ENCODE data around the gene RPH3AL.
A peak's percentile ranks its signal among the peaks of the same experiment; 100 is the strongest.
"Not testable (repeated sequence)": the region's sequence is repeated elsewhere in the genome, so short reads cannot be mapped to it uniquely, and the experiment has no call there.

The RPH3AL gene

DNA sequence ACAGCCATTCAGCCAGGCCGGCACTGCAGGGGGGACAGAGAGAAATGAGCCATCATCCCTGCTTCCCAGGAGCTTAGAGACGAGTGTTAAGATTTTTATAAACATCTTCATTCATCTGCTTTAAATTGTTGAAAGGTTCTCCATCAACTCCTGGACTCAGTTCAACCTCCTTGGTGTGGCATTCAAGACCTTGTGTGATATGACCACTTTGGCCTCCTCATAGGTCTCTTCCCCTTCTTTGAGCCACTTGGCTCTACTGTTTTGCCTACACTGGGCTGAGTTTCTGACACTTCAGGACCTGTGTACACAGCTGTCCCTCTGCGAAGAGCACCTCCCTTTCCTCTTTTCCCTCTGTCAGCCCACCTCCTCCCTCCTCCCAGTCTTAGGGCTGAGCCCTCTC, 175.5 kb downstream of the RPH3AL start:
- intact Hi-C loops (cut with DNase I): no loop called here
- peak in 2 of 10 donors; percentile 9 to 41 for DNase-seq

DNA sequence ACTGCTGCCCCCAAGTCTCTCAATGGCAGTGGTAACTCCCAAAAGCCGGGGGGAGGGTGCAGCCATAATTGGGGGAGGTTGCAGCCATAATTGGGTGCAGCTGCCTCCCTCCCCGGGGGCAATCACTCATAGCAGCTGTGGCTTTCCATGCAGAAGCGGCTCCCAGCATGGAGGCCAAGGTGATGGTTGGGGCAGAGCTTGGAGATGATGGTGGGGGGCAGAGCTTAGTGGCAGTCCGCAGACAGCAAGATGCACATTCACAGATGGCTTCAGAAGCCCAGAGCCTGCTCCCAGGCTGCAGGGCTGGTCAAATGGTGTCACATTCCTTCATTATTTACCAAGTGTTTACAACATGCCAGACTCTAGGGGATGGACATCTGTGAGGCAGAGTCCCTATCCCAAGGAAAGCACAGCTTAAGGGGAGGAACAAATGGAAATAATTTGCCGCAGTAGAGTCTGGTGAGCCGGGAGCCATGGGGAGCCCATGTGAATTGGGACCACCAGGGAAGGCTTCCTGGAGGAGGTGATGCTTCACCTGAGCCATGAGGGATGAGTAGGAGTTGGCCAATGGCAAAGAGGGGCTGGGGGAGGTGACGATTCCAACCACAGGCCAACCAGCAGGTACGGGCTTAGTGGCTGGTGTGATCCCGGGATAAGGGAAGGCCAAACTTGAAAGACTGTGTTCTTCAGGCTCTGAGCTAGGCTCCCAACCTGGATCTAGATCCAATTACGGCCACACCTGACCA, 179.3 kb downstream of the RPH3AL start:
- intact Hi-C loops (cut with DNase I): no loop called here
- peak in 1 of 10 donors; percentile 2 for DNase-seq

DNA sequence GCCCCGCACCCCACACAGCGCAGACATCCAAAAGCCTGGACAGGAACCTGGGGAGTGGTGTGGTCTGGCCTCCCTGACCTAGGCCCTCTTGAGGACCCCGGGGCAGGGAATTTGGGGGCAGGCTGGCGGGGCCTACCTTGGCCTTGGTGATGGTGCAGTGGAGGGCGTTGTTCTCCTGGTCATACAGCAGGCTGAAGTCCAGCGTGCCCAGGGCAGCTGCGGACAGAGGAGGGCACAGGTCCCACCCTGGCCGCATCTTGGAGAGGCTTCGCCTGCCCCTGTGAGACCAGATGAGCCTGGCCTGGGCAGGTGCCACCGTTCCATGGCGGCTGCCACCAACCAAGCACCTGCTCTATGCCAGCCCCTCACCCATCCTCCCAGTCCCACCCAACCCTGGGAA, 180.2 kb downstream of the RPH3AL start:
- intact Hi-C loops (cut with DNase I): no loop called here
- DNase-seq: no peak

DNA sequence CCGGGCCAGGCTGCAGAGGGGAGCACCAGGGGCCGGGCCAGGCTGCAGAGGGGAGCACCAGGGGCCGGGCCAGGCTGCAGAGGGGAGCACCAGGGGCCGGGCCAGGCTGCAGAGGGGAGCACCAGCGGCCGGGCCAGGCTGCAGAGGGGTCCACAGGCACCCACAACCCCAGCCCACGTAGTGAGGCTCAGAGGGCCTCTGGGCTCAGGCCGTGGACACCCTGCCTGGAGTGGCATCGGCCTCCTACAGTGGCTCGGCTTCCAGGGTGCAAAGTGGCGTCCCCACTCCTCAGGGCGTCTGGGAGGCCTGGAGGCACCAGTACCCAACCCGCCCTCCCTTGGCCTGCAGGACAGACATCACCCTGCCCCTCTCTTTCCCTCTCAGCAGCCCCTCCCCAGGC, 180.7 kb downstream of the RPH3AL start:
- DNase-seq: peak in 1 of 10 donors; percentile 34
- intact Hi-C loops (cut with DNase I): no loop called here

DNA sequence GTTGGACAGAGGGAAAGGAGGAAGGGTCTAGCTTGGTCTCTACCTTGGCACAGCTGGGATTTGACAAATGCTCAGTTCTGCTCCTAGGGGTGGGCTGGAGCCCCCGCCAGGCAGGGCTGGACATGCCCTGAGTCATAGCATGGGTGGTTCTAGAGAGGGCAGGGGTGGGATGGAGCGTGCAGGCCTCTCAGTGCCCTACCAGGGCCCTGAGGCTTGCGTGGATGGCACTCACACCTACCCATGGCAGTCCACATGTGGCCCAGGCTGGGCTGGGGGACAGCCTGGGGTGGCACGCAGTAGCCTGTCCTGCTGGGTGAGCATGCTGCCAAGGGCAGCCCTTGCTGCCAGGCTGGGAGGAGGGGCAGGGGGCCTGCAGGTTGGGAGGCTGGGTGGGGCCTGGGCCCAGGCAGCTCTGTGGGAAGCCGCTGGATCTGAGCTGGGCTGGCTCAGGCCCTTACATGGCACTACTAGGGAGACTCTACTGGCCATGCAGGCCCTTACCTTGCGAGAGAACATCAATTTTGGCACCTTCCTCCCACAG, 182.4 kb downstream of the RPH3AL start:
- intact Hi-C loops (cut with DNase I): no loop called here
- DNase-seq: no peak

DNA sequence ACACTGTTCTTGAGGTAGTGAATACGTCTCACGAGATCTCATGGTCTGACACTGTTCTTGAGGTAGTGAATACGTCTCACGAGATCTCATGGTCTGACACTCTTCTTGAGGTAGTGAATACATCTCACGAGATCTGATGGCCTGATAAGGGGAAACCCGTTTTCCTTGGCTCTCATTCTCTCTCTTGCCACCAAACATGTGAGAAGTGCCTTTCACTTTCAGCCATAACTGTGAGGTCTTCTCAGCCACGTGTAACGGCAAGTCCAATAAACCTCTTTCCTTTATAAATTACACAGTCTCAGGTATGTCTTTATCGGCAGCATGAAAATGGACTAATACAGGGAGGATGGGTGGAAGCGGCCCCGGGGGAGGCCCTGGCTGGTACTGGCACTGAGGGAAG, 184.0 kb downstream of the RPH3AL start:
- intact Hi-C loops (cut with DNase I); DNase-seq: not testable (repeated sequence)

DNA sequence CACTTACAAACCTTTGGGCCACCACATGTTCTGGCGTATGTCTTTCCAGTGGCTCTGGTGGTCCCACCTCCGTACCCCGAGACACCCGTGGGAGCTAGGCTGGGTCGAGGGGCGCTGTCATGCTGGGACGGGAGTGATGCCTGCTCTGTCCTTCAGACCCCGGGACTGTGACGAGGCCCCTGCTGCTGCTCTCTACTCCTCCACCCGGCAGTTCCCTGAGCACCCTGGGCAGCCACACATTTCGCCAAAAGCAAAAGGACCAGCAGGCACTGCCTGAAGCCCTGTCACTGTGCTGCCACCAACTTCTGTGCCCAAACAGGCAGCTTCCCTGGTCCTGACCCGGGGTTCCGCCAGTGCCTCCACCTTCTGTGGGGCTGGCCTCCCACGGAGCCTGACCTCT, 186.7 kb downstream of the RPH3AL start:
- intact Hi-C loops (cut with DNase I): loop anchor here (2.0 kb wide), 1 partner anchor 221 kb away; no protein-coding TSS in a partner anchor
- DNase-seq: no peak

DNA sequence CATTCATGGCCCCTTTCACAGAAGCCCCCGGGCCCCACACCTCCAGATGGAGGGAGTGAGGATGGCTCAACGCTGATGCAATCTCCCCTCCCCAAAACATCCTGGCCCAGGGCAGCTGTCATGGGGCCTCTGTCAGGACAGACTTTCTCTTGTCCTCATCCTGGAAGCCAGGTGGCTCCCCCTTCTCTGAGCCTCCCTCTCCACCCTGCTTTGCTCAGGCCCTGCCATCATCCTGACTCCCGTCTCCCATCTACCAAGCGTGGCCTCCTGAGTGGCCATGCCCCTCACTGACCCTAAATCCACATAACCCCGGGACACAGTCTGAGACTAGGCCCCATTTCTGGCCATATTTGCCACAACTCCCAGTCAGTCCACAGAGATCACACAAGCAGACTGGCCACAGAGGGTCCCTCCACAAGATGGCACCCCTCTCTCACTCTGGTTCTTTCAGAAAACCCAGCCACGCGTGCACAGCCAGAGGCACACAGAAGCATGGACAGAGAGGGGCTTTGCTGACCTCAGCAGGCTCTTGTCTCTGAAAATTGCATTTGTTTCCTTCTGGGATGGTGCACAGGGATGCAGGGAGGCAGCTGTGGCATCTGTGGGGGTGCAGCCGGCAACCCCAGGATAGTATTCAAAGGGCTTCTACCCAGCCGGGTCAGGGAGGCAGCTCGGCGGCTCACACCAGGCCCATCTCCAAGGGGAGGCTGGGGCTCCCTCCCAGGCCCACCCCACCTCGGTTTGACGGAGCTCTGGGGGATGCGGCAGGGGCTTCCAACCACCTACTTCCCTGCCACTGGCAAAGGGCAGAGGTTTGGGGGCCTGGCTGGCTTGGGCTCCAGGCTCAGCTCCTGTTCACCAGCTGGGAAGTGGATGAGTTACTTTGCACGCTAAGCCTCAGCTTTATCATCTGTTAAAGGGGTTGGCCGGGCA, 188.0 kb downstream of the RPH3AL start:
- intact Hi-C loops (cut with DNase I): loop anchor here (2.0 kb wide), 1 partner anchor 222 kb away; no protein-coding TSS in a partner anchor
- peak in 9 of 10 donors; percentile 44 to 95 (median 68) for DNase-seq

DNA sequence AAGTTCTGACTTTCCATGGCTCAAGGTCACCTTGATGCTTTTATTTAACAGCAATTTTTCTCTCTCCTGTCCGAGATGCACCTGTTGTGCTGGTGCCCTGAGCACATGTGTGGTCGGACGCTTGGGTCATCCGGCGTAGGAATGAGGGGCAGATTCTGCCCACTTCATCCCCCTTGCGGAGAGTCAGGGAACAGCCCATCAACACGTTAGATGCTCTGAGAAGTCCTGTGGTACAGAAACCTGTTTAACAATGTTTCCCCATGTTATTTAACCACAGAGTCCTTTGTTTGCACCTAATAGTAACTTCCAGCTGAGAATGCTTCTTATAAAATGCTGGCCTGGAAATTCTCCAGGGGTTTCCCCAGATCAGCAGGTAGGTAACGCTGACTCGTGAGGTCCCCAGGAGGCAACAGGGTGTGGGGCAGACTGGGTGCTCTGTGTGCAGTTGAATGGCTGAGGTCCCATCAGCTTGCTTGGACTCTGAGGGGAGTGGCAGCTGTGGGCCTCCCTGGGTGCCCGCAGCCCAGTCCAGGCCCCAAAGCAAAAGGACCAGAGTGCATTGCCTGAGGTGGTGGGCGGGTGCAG, 189.0 kb downstream of the RPH3AL start:
- intact Hi-C loops (cut with DNase I): loop anchor here (2.0 kb wide), 1 partner anchor 223 kb away; no protein-coding TSS in a partner anchor
- no peak for DNase-seq

DNA sequence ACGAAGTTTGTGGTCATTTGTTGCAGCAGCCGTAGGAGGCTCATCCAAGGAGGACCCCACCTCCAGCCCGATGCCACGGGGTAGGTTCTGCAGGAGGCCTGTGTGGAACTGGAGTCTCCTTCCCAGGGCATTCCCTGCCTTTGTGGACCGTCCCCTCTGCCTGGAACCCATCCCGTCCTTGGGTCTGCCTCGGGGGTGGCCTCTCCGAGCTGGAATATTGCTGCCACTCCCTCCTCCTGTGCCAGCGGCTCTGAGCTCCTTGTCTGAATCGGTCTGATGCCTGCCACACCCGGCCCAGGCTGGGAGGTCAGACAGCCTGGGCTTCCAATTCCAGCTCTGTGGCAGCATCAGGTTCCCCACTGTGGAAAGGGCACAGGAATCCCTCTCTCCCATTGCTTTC, 189.9 kb downstream of the RPH3AL start:
- intact Hi-C loops (cut with DNase I): no loop called here

More for the DNA sequence above, 189.9 kb downstream of the RPH3AL start:
- no peak for DNase-seq
